Subcutaneous abdominal adipose tissue (tissue), 5 donors: ENCODE measurements around the gene GLYR1.

Experiments used
- H3K27ac ChIP-seq: one replicate; pipeline ENCODE4 v1.7.0; 2013; ENCODE audit warnings: low read depth, mild to moderate bottlenecking, inconsistent platforms, low read length, moderate library complexity
- H3K27me3 ChIP-seq, 5 donors: one replicate each; pipeline ENCODE4 v1.7.0; 2013; ENCODE audit warnings: low read length in 5 of 5, inconsistent platforms in 1 of 5; ENCODE audit not compliant: control insufficient read depth in 5 of 5, insufficient read depth in 4 of 5
- H3K36me3 ChIP-seq, 5 donors: one replicate each; pipeline ENCODE4 v1.7.0; 2013; ENCODE audit warnings: low read length in 5 of 5; ENCODE audit not compliant: control insufficient read depth in 5 of 5, insufficient read depth in 5 of 5
- H3K4me1 ChIP-seq, 5 donors: one replicate each; pipeline ENCODE4 v1.7.0; 2013; ENCODE audit warnings: low read length in 5 of 5, mild to moderate bottlenecking in 3 of 5, moderate library complexity in 1 of 5; ENCODE audit not compliant: control insufficient read depth in 5 of 5, insufficient read depth in 5 of 5
- H3K4me3 ChIP-seq, 5 donors: one replicate each; pipeline ENCODE4 v1.7.0; 2013; ENCODE audit warnings: low read length in 5 of 5, low read depth in 1 of 5
- H3K9ac ChIP-seq, 5 donors: one replicate each; pipeline ENCODE4 v1.7.0; 2013; ENCODE audit warnings: low read length in 5 of 5, mild to moderate bottlenecking in 4 of 5, moderate library complexity in 3 of 5
- H3K9me3 ChIP-seq, 5 donors: one replicate each; pipeline ENCODE4 v1.7.0; 2013; ENCODE audit warnings: low read length in 5 of 5; ENCODE audit not compliant: control insufficient read depth in 5 of 5
- donor health status: healthy.
- donor health status: healthy.
- donor health status: healthy.
- donor health status: healthy.
- donor health status: healthy.

GLYR1 gene

GRCh38 chr16:4832698-4833343, 14.3 kb downstream of the GLYR1 start:
- no peak overlapping the region for H3K4me3 ChIP-seq
- H3K27ac ChIP-seq = no peak overlapping the region
- H3K9me3 ChIP-seq = no peaks in the 10 kb centered on the region
- H3K9ac ChIP-seq = no peak overlapping the region
- no peaks in the 10 kb centered on the region for H3K27me3 ChIP-seq
- H3K36me3 ChIP-seq = peaks cover 11 to 88% (median 66%) of the 10 kb centered on the region in 5 donors
- peaks cover 0 to 4% (median 0%) of the 10 kb centered on the region in 5 donors for H3K4me1 ChIP-seq

- Histone ChIP-seq H3K27me3 (no peaks in the 10 kb centered on the region), H3K36me3 (peaks cover 11 to 86% (median 68%) of the 10 kb centered on the region in 5 donors)
Observed at GRCh38 chr16:4831616-4832015, 15.5 kb downstream of the GLYR1 start.

DNA sequence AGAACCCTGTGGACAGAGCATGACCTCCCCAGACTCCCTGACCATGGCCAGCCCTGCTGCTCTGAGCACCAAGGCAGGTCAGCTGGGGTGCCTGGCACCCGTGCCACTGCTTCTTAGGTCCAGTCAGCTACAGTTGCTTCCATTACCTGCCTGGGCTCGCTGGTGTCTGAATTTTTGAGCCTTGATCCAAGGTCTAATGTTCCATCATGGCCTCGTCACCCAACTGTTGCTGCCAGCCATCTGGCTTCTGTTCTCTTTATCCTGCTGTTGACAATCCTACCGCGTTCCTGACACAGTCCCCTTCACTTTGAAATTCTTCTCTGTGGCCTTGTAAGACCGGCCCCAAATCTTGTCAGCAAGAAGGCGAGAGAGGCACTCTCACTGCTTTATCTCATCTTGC, 16.7 kb downstream of the GLYR1 start:
- H3K27ac ChIP-seq = no peak overlapping the region
- H3K9ac ChIP-seq = no peak overlapping the region
- H3K36me3 ChIP-seq = peaks cover 11 to 84% (median 70%) of the 10 kb centered on the region in 5 donors
- H3K9me3 ChIP-seq = no peaks in the 10 kb centered on the region
- no peaks in the 10 kb centered on the region for H3K27me3 ChIP-seq
- peaks cover 0 to 4% (median 0%) of the 10 kb centered on the region in 5 donors for H3K4me1 ChIP-seq
- no peak overlapping the region for H3K4me3 ChIP-seq

More at GRCh38 chr16:4831616-4832015, 15.5 kb downstream of the GLYR1 start:
- Histone ChIP-seq H3K4me3 (no peak overlapping the region), H3K9me3 (no peaks in the 10 kb centered on the region), H3K9ac (no peak overlapping the region), H3K4me1 (peaks cover 0 to 4% (median 0%) of the 10 kb centered on the region in 5 donors), H3K27ac (no peak overlapping the region)

GRCh38 chr16:4828567-4829321, 18.3 kb downstream of the GLYR1 start:
- H3K27me3 ChIP-seq = no peaks in the 10 kb centered on the region
- H3K36me3 ChIP-seq = peaks cover 11 to 87% (median 80%) of the 10 kb centered on the region in 5 donors
- no peaks in the 10 kb centered on the region for H3K9me3 ChIP-seq
- no peak overlapping the region for H3K9ac ChIP-seq
- no peak overlapping the region for H3K4me3 ChIP-seq
- no peak overlapping the region for H3K27ac ChIP-seq
- H3K4me1 ChIP-seq = peaks cover 0 to under 1% (median 0%) of the 10 kb centered on the region in 5 donors

- no peaks in the 10 kb centered on the region for H3K27me3 ChIP-seq
- no peak overlapping the region for H3K27ac ChIP-seq
- H3K9me3 ChIP-seq = no peaks in the 10 kb centered on the region
- no peak overlapping the region for H3K4me3 ChIP-seq
- H3K9ac ChIP-seq = no peak overlapping the region
- no peaks in the 10 kb centered on the region for H3K4me1 ChIP-seq
- H3K36me3 ChIP-seq = peaks cover 7 to 90% (median 80%) of the 10 kb centered on the region in 5 donors
Observed at GRCh38 chr16:4826980-4827379, 20.1 kb downstream of the GLYR1 start.

DNA sequence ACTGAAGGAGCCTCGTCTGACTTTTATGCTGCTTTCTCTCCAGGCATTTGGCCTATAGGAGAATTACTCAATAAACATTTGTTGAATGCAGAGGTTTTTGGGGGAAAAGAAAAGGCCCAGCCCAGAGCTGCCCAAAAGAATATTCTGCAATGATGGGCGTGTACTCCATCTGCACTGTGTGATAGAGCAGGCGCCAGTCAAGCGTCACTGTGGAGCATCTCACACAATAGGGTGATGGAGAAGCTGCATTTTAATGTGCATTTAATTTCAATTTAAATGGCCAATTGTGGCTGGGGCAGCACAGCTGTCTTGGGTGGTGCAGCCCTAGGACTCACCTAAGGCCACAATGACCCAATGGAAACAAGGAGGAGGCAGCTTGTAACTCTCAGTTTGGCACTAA, 20.6 kb downstream of the GLYR1 start:
- no peak overlapping the region for H3K27ac ChIP-seq
- peaks cover 8 to 90% (median 79%) of the 10 kb centered on the region in 5 donors for H3K36me3 ChIP-seq

GRCh38 chr16:4825196-4825595, 21.9 kb downstream of the GLYR1 start:
- no peak overlapping the region for H3K4me3 ChIP-seq
- H3K27ac ChIP-seq = no peak overlapping the region
- H3K36me3 ChIP-seq = peaks cover 13 to 90% (median 78%) of the 10 kb centered on the region in 5 donors
- H3K9me3 ChIP-seq = no peaks in the 10 kb centered on the region
- H3K9ac ChIP-seq = no peak overlapping the region
- no peaks in the 10 kb centered on the region for H3K27me3 ChIP-seq
- no peaks in the 10 kb centered on the region for H3K4me1 ChIP-seq

More for the DNA sequence above, 20.6 kb downstream of the GLYR1 start:
- no peaks in the 10 kb centered on the region for H3K27me3 ChIP-seq
- H3K4me3 ChIP-seq = no peak overlapping the region
- H3K4me1 ChIP-seq = no peaks in the 10 kb centered on the region
- no peak overlapping the region for H3K9ac ChIP-seq
- no peaks in the 10 kb centered on the region for H3K9me3 ChIP-seq

- no peaks in the 10 kb centered on the region for H3K4me1 ChIP-seq
- H3K9me3 ChIP-seq = no peaks in the 10 kb centered on the region
- H3K9ac ChIP-seq = peak overlapping the region in 1 of 5 donors; percentile 9
- H3K27me3 ChIP-seq = no peaks in the 10 kb centered on the region
- H3K27ac ChIP-seq = no peak overlapping the region
- no peak overlapping the region for H3K4me3 ChIP-seq
- peaks cover 13 to 89% (median 76%) of the 10 kb centered on the region in 5 donors for H3K36me3 ChIP-seq
Observed at GRCh38 chr16:4820652-4821051, 26.4 kb downstream of the GLYR1 start.

DNA sequence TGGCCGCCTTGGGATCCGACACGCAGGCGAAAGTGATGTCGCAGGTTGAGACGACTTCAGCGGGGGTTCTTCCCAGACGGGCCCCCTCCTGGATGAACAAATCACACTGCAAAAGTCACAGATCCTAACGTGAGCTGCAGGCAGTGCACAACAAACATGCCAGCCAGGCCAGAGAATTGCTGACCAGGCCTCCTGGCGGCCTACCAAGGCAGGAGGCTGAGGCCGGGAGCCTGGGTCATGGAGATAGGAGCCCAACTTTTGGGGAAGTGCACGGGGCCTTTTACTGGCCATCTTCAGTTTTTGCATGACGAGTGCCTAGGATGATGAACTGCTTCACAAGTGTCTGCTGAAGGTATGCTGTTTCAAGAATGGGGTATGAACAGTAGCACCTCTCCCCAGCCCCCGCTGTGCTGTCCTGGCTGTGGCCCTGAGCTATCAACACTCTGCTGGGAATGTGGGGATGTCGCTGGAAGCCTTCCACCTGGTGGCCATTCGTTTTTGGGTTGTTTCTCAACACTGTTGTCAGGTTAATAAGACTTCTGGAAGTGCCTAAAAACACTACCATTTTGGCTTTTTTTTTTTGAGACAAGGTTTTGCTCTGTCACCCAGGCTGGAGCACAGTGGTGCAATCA, 32.4 kb downstream of the GLYR1 start:
- peaks cover 7 to 81% (median 77%) of the 10 kb centered on the region in 5 donors for H3K36me3 ChIP-seq
- no peaks in the 10 kb centered on the region for H3K27me3 ChIP-seq
- H3K9me3 ChIP-seq = no peaks in the 10 kb centered on the region
- H3K4me1 ChIP-seq = no peaks in the 10 kb centered on the region
- H3K27ac ChIP-seq = no peak overlapping the region
- H3K9ac ChIP-seq = no peak overlapping the region
- no peak overlapping the region for H3K4me3 ChIP-seq

GRCh38 chr16:4814046-4814445, 33.0 kb downstream of the GLYR1 start:
- Histone ChIP-seq H3K27me3 (no peaks in the 10 kb centered on the region), H3K36me3 (peaks cover 7 to 81% (median 76%) of the 10 kb centered on the region in 5 donors), H3K9me3 (no peaks in the 10 kb centered on the region), H3K27ac (no peak overlapping the region), H3K4me3 (no peak overlapping the region), H3K9ac (no peak overlapping the region), H3K4me1 (no peaks in the 10 kb centered on the region)
